Gastrocnemius medialis (tissue), 4 donors: Measurements from ENCODE around the gene MEGF11.

Experiments
- CTCF ChIP-seq, 5 experiments: fragments of 450-650 bp in 3 of 5; fragments of 200-600 bp in 2 of 5; sonication (generic) in 2 of 5; IDR thresholded peaks in 4 of 5; conservative IDR thresholded peaks in 1 of 5; 1 replicate in 4 of 5; 2 replicates in 1 of 5; pipeline ENCODE4 v1.5.1; 2016 to 2019; ENCODE audit warnings: antibody characterized with exemption in 5 of 5, mild to moderate bottlenecking in 3 of 5, moderate library complexity in 3 of 5
- POLR2A ChIP-seq, 2 donors: fragments of 450-650 bp; IDR thresholded peaks; one replicate each; pipeline ENCODE4 v1.6.1; 2017; ENCODE audit warnings: antibody characterized with exemption in 2 of 2, mild to moderate bottlenecking in 2 of 2, moderate library complexity in 2 of 2

DNA sequence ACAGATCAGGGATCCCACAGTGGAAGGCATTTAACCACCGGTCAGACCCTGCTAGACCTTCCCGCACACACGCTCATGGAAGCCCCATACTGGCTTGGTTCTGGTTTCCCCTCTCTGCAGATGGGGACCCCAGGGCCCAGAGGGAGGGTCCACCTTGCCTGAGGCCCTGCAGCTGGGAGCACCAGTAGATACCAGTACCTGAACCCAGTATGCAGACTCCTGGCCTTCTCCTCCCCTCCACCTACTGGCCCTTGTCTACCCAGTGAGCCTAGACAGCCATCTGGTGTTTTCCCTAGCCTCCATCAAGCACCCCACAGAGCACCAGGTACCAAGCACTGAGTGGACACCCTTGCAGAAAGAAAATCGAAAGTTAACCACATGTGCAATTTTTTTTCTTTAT lies 65.1 kb downstream of the MEGF11 start:
- TF ChIP-seq CTCF (IDR thresholded peaks at IDR 0.05 in 4 of 5, conservative IDR thresholded peaks at IDR 0.05 in 1 of 5) (no peak), POLR2A (IDR thresholded peaks at IDR 0.05) (no peak)
